ENCODE measurements around the gene ULK3. TPM values are rescaled to one million over a fixed set of nuclear protein-coding genes. Genes with fewer than 3 reads are reported as not detected.
A peak's percentile ranks its signal among the peaks of the same experiment; 100 is the strongest.

Gene ULK3
- total RNA-seq, 3 donors from 2014 or later (not counting 1 experiment from before 2014, with no cell fraction given): 54.8 to 75.1 (median 64.7) TPM

DNA sequence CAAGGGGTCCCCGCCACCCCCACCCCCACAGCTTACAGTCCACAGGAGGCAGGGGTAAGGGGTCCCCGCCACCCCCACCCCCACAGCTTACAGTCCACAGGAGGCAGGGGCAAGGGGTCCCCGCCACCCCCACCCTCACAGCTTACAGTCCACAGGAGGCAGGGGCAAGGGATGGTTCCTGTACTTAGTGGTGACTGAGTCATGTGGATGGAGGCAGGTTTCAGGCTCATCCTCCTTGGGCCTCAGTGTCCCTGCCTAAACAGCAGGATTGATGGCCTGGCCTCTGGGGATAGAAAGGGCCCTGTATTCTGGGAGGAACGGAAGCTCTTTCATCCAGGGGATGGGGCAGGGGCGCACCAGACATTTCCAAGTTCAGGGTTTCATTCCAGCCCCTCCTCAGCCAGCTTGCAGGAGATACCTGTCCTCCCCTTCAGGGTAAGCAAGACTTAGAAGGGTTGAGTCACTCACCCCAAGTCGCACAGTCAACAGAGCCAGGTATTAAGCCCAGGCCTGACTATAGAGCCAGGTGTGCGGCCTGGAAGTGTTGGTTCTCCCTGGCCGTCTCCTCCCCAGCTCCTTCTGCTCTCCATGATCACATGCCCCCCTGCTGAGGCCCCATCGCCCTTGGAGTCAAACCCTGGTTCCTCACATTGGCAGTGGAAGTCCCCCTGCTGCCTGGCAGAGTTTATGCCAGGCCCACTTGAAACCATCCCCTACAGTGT lies 48.5 kb downstream of the ULK3 start:
- H3K9me3 Mint-ChIP-seq: no peaks in the 10 kb centered on the region
- Histone ChIP-seq H3K27me3 (ENCODE audit: control insufficient read depth, insufficient read depth, low read length) (no peaks in the 10 kb centered on the region), H3K4me1 (ENCODE audit: control insufficient read depth, insufficient read depth, low read length) (peaks cover 95% of the 10 kb centered on the region), H3K4me3 (ENCODE audit: low read length) (no peak overlapping the region), H3K9me3 (ENCODE audit: control insufficient read depth, insufficient read depth, low read length) (no peaks in the 10 kb centered on the region), H3K36me3 (ENCODE audit: control insufficient read depth, insufficient read depth, low read length) (peaks cover 33% of the 10 kb centered on the region), H3K27ac (ENCODE audit: low read length) (peak overlapping the region; percentile 70)
- no peaks in the 10 kb centered on the region for H3K27me3 Mint-ChIP-seq (ENCODE audit: low read depth in 2 of 2)
- TF ChIP-seq CTCF (IDR thresholded peaks at IDR 0.05): no peak
- WGBS (ENCODE audit: insufficient coverage): 69% methylated on average over 6 of the region's 9 CpGs
- ATAC-seq (peak in 1 of 3 donors; percentile 12), DNase-seq (no peak)
- H3K4me1 Mint-ChIP-seq: peaks cover 64 to 83% of the 10 kb centered on the region in 2 donors
- no peaks in the 10 kb centered on the region for H3K36me3 Mint-ChIP-seq
- intact Hi-C loops (cut with micrococcal nuclease): no loop called here
- H3K27ac Mint-ChIP-seq: peak overlapping the region; percentile 92 to 93
- H3K4me3 Mint-ChIP-seq: peak overlapping the region; percentile 76

DNA sequence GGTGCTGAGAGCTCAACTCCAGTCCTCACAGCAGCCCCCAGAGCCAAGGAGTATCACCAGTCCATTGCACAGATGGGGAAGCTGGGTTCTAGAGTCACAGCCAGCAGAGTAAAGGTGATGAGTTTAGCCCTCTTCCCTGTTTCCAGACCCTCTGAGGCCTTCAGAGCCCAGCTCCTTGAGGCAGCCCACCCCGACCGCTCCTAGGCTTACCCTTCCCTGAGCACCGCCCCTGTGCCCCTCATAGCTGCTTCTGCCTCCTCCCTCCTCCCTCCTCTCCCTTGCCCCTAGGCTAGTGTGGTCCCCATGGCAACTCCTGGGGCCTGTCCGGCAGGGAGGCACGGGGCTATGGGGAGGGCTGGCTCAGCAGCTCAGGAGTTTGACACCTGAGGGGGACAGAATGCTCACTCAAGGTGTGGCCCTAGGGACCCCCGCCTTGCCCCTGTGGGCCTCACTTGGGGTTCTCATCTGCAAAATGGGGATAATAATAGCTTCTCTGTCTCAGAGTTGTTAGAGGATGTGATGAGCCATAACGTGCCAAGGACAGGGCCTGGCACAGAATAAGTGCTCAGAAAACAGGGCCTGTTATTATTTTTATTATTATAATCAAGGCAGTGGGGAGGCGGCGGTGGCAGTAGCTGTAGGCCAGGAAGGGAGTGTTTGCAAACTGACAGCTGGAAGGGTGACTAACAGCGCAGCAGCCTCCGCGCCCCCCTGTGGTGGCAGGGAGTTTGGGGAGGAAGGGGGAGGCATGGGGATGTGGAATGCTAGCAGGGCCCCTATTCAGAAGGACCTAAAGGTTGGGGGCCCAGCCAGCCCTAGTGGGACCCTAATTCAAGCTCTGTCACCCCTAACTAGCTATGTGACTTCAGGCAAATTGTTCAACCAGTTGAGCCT lies 49.6 kb downstream of the ULK3 start:
- no peak overlapping the region for H3K4me3 ChIP-seq (ENCODE audit: low read length)
- DNase-seq: peak; percentile 72 to 88
- no peaks in the 10 kb centered on the region for H3K9me3 Mint-ChIP-seq
- no peaks in the 10 kb centered on the region for H3K27me3 ChIP-seq (ENCODE audit: control insufficient read depth, insufficient read depth, low read length)
- no peaks in the 10 kb centered on the region for H3K27me3 Mint-ChIP-seq (ENCODE audit: low read depth in 2 of 2)
- intact Hi-C loops (cut with micrococcal nuclease): no loop called here
- H3K4me1 Mint-ChIP-seq: peaks cover 73 to 89% of the 10 kb centered on the region in 2 donors
- peak overlapping the region; percentile 81 for H3K4me3 Mint-ChIP-seq
- no peaks in the 10 kb centered on the region for H3K36me3 Mint-ChIP-seq
- peak overlapping the region; percentile 95 to 100 for H3K27ac Mint-ChIP-seq
- H3K27ac ChIP-seq (ENCODE audit: low read length): peak overlapping the region; percentile 70
- WGBS (ENCODE audit: insufficient coverage): 39% methylated on average over 12 of the region's 12 CpGs
- no peaks in the 10 kb centered on the region for H3K9me3 ChIP-seq (ENCODE audit: control insufficient read depth, insufficient read depth, low read length)
- H3K4me1 ChIP-seq (ENCODE audit: control insufficient read depth, insufficient read depth, low read length): peaks cover 95% of the 10 kb centered on the region
- peaks cover 22% of the 10 kb centered on the region for H3K36me3 ChIP-seq (ENCODE audit: control insufficient read depth, insufficient read depth, low read length)
- ATAC-seq: peak; percentile 52 to 61 (median 55)
- TF ChIP-seq CTCF (IDR thresholded peaks at IDR 0.05): peak; percentile 68

DNA sequence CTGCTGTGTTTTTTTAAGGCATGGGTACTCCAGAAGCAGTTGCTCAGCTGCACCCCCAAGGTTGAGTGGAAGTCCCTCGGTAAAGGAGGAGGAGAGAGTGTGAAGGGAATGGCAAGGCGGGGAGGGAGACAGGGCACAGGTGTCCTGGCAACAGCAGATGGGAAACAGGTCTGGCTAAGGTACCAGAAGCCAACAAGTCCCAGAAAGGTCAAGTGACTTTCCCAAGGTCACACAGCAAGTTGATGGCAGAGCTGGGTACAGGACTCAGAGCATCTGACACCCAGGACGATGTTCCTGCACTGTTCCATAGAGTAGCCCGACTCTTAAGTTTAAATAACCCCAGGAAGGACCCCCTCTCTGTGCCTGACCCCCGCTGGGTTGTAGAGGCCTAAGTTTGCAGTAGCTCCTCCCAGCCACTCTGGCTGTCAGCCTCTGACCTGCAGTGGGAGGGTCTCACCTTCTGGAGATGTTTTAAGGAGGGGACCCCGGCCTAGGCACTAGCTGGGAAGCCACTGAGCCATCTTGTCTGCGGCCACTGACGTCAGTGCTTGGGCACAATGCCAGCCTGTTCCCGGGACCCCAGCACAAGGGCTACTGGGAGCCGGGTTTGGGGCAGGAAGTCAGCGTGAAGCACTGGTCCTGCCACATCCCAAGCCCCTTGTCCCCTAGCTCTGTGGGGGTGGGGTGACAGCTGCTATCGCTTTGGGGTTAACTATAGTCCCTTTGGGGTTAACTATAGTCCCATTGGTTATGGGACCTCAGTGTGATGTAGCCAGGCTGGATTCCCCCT lies 50.5 kb downstream of the ULK3 start:
- peak in 1 of 2 donors; percentile 59 for DNase-seq
- H3K9me3 Mint-ChIP-seq: no peaks in the 10 kb centered on the region

More for the DNA sequence above, 50.5 kb downstream of the ULK3 start:
- 37% methylated on average over 12 of the region's 12 CpGs for WGBS (ENCODE audit: insufficient coverage)
- no peaks in the 10 kb centered on the region for H3K27me3 Mint-ChIP-seq (ENCODE audit: low read depth in 2 of 2)
- Histone ChIP-seq H3K4me1 (ENCODE audit: control insufficient read depth, insufficient read depth, low read length) (peaks cover 95% of the 10 kb centered on the region), H3K27me3 (ENCODE audit: control insufficient read depth, insufficient read depth, low read length) (no peaks in the 10 kb centered on the region), H3K27ac (ENCODE audit: low read length) (peak overlapping the region; percentile 70), H3K9me3 (ENCODE audit: control insufficient read depth, insufficient read depth, low read length) (no peaks in the 10 kb centered on the region), H3K36me3 (ENCODE audit: control insufficient read depth, insufficient read depth, low read length) (peaks cover 13% of the 10 kb centered on the region), H3K4me3 (ENCODE audit: low read length) (no peak overlapping the region)
- no peak for ATAC-seq
- intact Hi-C loops (cut with micrococcal nuclease): no loop called here
- peaks cover 76 to 89% of the 10 kb centered on the region in 2 donors for H3K4me1 Mint-ChIP-seq
- H3K36me3 Mint-ChIP-seq: no peaks in the 10 kb centered on the region
- H3K27ac Mint-ChIP-seq: peak overlapping the region; percentile 95 to 100
- TF ChIP-seq CTCF (IDR thresholded peaks at IDR 0.05): no peak
- H3K4me3 Mint-ChIP-seq: peak overlapping the region; percentile 81
